RWPE2 (cell line): Measurements from ENCODE around the gene EFCC1.
A peak's percentile ranks its signal among the peaks of the same experiment; 100 is the strongest.

Experiments
- ATAC-seq: fragments of 200-7000 bp; cut with Tn5 transposase; 3 replicates; pipeline ENCODE4 v1.9.1; 2021; ENCODE audit warnings: low read depth
- DNase-seq: peaks from one replicate; pipeline ENCODE4 v3.0.0-alpha.2; 2020; ENCODE audit warnings: low spot score
- H3K27ac ChIP-seq: fragments of 450-650 bp; 2 replicates; pipeline ENCODE4 v1.5.1; 2017; ENCODE audit warnings: mild to moderate bottlenecking; ENCODE audit not compliant: poor library complexity, severe bottlenecking
- H3K27me3 ChIP-seq: fragments of 250-450 bp; sonication (Bioruptor Pico); 2 replicates; pipeline ENCODE4 v1.5.1; 2021; ENCODE audit warnings: mild to moderate bottlenecking, moderate library complexity; ENCODE audit not compliant: insufficient read depth, poor library complexity, severe bottlenecking
- H3K36me3 ChIP-seq: fragments of 250-450 bp; sonication (Bioruptor Pico); 2 replicates; pipeline ENCODE4 v1.5.1; 2020; ENCODE audit warnings: low read depth, mild to moderate bottlenecking, moderate library complexity
- H3K4me1 ChIP-seq: fragments of 250-450 bp; sonication (Bioruptor Pico); 2 replicates; pipeline ENCODE4 v1.5.1; 2021; ENCODE audit warnings: mild to moderate bottlenecking, moderate library complexity; ENCODE audit not compliant: insufficient read depth, poor library complexity, severe bottlenecking
- H3K4me3 ChIP-seq: fragments of 250-450 bp; sonication (Bioruptor Pico); 2 replicates; pipeline ENCODE4 v1.5.1; 2021; ENCODE audit warnings: mild to moderate bottlenecking, moderate library complexity; ENCODE audit not compliant: severe bottlenecking
- H3K9me3 ChIP-seq: fragments of 250-450 bp; sonication (Bioruptor Pico); 2 replicates; pipeline ENCODE4 v1.5.1; 2021; ENCODE audit warnings: mild to moderate bottlenecking, moderate library complexity; ENCODE audit not compliant: severe bottlenecking
- TF ChIP-seq, protein P1 (sequence below): fragments of 450-650 bp; IDR thresholded peaks from one replicate; pipeline ENCODE4 v1.5.1; 2017; ENCODE audit warnings: mild to moderate bottlenecking, moderate library complexity; ENCODE audit not compliant: poor library complexity, severe bottlenecking

Gene EFCC1

DNA sequence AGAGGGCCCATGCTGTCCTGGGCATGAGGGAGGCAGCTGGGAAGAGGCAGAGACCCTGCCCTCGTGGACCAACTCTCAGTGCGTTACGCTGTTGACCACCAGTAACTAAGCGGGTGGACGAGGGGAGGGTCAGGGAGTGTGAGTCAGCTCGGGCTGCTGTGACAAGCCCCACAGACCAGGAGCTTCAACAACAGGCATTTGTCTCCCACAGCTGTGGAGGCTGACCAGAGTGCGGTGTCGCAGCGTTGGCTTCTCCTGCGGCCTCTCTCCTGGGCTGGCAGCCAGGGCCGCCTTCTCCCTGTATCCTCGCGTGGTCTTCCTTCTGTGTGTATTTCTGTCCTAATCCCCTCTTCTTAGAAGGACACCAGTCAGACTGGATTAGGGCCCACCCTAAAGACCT, 13.0 kb downstream of the EFCC1 start:
- no peaks in the 10 kb centered on the region for H3K4me1 ChIP-seq

DNA sequence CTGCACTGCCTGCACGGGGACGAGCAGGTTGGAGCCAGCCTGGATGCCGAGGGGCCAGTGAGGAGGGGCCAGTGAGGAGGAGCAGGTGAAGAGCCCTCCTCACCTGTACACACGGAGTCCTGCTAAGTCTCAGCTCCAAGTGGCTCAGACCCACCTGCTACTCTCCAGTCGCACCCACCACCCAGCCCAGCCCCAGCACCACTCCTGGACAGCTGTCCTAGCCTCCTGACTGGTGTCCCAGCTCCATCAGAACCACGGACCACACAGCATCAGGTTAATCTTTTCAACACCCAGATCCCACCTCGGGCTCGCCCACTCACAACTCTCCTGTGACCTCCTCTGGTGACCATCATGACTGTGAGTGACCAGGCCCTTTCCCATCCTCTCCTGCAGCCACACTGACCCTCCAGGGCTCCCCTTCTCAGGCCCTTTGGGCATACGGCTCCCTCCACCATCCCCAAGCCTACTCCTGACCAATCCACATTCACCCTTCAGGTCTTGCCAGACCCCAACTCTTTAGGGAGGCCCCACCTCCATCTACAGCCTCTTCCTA, 13.8 kb downstream of the EFCC1 start:
- no peaks in the 10 kb centered on the region for H3K36me3 ChIP-seq
- ATAC-seq (no peak), DNase-seq (no peak)
- TF ChIP-seq, protein P1, sequence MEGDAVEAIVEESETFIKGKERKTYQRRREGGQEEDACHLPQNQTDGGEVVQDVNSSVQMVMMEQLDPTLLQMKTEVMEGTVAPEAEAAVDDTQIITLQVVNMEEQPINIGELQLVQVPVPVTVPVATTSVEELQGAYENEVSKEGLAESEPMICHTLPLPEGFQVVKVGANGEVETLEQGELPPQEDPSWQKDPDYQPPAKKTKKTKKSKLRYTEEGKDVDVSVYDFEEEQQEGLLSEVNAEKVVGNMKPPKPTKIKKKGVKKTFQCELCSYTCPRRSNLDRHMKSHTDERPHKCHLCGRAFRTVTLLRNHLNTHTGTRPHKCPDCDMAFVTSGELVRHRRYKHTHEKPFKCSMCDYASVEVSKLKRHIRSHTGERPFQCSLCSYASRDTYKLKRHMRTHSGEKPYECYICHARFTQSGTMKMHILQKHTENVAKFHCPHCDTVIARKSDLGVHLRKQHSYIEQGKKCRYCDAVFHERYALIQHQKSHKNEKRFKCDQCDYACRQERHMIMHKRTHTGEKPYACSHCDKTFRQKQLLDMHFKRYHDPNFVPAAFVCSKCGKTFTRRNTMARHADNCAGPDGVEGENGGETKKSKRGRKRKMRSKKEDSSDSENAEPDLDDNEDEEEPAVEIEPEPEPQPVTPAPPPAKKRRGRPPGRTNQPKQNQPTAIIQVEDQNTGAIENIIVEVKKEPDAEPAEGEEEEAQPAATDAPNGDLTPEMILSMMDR = no peak
- H3K9me3 ChIP-seq = no peaks in the 10 kb centered on the region
- no peaks in the 10 kb centered on the region for H3K4me1 ChIP-seq
- no peak overlapping the region for H3K4me3 ChIP-seq
- no peaks in the 10 kb centered on the region for H3K27me3 ChIP-seq
- no peak overlapping the region for H3K27ac ChIP-seq

More for the DNA sequence above, 13.0 kb downstream of the EFCC1 start:
- H3K36me3 ChIP-seq = no peaks in the 10 kb centered on the region
- H3K4me3 ChIP-seq = no peak overlapping the region
- TF ChIP-seq, protein P1 = no peak
- no peaks in the 10 kb centered on the region for H3K9me3 ChIP-seq
- no peak overlapping the region for H3K27ac ChIP-seq
- no peak for ATAC-seq
- DNase-seq = no peak
- H3K27me3 ChIP-seq = no peaks in the 10 kb centered on the region

DNA sequence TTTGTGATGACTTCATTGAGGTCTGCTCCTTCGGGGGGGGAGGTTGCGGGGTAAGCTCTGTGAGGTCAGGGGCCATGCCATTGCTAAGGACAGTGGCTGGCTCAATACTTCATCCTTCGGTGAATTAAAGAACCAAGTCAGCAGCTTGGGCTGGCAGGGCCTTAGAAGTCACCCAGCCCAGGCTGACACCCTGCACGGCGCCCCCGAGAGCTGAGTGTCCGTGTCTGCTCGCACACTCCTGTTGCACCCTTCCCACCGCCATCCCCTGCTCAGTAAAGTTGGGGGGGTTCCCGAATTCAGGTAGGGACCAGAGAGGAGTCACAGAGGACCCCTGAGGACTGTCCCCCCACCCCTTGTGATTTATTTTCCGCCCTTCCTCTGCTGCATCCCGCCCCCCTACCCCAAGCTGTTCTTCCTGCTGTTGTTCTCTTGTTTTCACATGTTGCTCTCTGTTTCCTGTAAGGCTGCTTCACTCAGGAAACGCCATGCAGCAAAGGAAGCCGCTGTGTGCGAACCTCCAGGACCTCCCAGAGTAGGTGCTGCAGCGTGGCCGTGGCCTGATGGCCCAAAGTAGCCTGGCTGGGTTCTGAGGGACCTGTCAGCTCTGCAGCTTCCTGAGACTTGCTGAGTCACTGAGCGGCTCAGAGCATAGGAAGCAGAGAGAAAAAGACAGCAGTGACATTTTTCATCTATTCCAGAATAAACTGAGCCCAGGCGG, 14.4 kb downstream of the EFCC1 start:
- Histone ChIP-seq H3K4me1 (no peaks in the 10 kb centered on the region), H3K36me3 (no peaks in the 10 kb centered on the region), H3K27me3 (no peaks in the 10 kb centered on the region), H3K9me3 (no peaks in the 10 kb centered on the region), H3K27ac (no peak overlapping the region), H3K4me3 (no peak overlapping the region)
- TF ChIP-seq, protein P1 = no peak
- DNase-seq (no peak), ATAC-seq (no peak)

DNA sequence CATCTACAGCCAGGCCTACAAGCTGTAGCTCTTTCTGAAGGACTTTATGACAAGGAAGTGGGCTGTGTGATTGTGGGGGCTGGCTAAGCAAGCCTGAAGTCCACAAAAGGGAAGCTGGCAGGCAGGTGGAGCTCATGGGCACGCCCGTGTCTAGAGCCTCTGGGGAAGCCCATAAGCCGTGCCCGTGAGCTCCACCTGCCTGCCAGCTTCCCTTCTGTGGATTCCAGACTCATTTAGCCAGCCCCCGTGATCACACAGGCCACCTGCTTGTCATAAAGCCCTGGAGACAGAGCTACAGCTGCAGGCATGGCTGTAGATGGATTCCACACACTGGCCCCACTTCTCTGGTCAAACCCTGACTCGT, 15.2 kb downstream of the EFCC1 start:
- Histone ChIP-seq H3K36me3 (no peaks in the 10 kb centered on the region), H3K27me3 (no peaks in the 10 kb centered on the region), H3K27ac (no peak overlapping the region), H3K4me1 (no peaks in the 10 kb centered on the region), H3K9me3 (no peaks in the 10 kb centered on the region), H3K4me3 (no peak overlapping the region)
- no peak for DNase-seq
- TF ChIP-seq, protein P1 = peak; percentile 29
- peak; percentile 74 for ATAC-seq

DNA sequence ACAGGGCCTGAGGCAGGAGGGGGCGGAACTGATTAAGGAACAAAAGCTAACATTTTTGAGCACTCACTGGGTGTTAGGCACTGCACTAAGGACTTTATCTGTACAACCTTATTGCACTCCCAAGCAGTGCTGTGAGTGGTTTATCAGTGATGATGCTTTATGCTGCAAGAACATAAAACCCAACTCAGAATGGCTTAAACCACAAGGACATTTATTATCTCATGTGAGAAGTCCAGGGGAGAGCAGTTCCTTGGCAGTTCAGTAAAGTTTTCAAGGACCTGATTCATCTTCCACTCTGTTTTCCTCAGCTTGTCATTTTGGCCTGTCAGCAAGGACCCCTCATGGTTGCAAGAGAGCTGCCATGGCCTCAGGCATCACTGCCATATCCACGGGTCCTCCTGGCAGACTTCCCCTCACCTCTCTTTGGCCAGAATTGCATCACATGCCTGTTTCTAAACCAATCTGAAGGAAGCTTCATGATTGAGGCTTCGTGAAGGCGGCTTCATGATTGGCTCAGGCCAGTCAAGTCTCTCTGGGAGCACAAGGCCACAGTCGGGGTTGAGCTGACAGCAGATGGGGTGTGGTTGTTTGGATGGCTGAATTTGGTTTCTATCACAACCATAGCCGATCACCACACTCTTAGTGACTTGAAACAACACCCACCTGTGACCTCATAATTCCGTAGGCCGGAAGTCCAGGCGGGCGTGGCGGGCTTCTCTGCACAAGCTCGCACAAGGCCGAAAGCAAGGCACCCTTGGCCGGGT, 15.8 kb downstream of the EFCC1 start:
- H3K27me3 ChIP-seq = no peaks in the 10 kb centered on the region
- no peaks in the 10 kb centered on the region for H3K9me3 ChIP-seq
- H3K27ac ChIP-seq = no peak overlapping the region
- TF ChIP-seq, protein P1 = no peak
- no peak; the same call in 2 of the 3 replicates for ATAC-seq
- DNase-seq = no peak
- no peaks in the 10 kb centered on the region for H3K36me3 ChIP-seq
- no peak overlapping the region for H3K4me3 ChIP-seq
- no peaks in the 10 kb centered on the region for H3K4me1 ChIP-seq
